Fibroblast of villous mesenchyme (primary cell): ENCODE measurements around the gene GSS. TPM values are rescaled to one million over a fixed set of nuclear protein-coding genes. Genes with fewer than 3 reads are reported as not detected.

Source experiments
- DNase-seq: peaks from one replicate; pipeline ENCODE4 v3.0.0-alpha.2; 2010; ENCODE audit warnings: low read depth
- H3K4me3 ChIP-seq: 2 replicates; pipeline ENCODE4 v1.5.1; 2011; ENCODE audit warnings: low read depth, mild to moderate bottlenecking, low read length
- total RNA-seq: library from RNA; depleted of rRNA; stranded (reverse); fragments of >200 nt; gene quantifications from 2 replicates; pipeline ENCODE4 v1.2.3, GENCODE V29; 2012
- TF ChIP-seq, protein P1 (sequence below): IDR thresholded peaks from 2 replicates; pipeline ENCODE4 v1.5.1; 2012; ENCODE audit warnings: low read depth, mild to moderate bottlenecking, low read length; ENCODE audit not compliant: insufficient read depth

The GSS gene
- total RNA-seq, 1 donor, result 71.2 TPM

- TF ChIP-seq, protein P1, sequence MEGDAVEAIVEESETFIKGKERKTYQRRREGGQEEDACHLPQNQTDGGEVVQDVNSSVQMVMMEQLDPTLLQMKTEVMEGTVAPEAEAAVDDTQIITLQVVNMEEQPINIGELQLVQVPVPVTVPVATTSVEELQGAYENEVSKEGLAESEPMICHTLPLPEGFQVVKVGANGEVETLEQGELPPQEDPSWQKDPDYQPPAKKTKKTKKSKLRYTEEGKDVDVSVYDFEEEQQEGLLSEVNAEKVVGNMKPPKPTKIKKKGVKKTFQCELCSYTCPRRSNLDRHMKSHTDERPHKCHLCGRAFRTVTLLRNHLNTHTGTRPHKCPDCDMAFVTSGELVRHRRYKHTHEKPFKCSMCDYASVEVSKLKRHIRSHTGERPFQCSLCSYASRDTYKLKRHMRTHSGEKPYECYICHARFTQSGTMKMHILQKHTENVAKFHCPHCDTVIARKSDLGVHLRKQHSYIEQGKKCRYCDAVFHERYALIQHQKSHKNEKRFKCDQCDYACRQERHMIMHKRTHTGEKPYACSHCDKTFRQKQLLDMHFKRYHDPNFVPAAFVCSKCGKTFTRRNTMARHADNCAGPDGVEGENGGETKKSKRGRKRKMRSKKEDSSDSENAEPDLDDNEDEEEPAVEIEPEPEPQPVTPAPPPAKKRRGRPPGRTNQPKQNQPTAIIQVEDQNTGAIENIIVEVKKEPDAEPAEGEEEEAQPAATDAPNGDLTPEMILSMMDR, result no peak
Observed at GRCh38 chr20:34977365-34978091, 21.9 kb upstream of the GSS start.

DNA sequence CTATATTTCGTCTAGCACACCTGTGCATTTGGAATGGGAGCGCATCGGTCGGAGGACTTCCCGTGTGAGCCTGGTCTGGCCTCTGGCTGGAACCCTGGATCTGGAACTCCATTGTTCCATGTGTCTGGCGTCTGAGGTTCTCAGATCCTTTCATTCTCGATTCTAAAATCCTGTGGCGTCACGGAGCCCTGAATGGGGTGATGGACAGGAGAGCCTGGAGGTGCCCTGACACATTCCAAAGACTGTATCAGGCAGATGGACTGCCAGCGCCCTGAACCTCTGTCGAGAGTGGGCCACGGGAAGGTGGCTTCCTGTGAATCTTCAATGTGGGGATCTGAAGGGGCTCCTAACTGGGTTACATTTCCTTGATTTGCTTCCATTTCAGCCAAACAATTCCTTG lies 20.7 kb upstream of the GSS start:
- no peak for DNase-seq
- TF ChIP-seq, protein P1, result no peak
- no peak overlapping the region for H3K4me3 ChIP-seq

More at GRCh38 chr20:34977365-34978091, 21.9 kb upstream of the GSS start:
- DNase-seq, result no peak
- no peak overlapping the region for H3K4me3 ChIP-seq

DNA sequence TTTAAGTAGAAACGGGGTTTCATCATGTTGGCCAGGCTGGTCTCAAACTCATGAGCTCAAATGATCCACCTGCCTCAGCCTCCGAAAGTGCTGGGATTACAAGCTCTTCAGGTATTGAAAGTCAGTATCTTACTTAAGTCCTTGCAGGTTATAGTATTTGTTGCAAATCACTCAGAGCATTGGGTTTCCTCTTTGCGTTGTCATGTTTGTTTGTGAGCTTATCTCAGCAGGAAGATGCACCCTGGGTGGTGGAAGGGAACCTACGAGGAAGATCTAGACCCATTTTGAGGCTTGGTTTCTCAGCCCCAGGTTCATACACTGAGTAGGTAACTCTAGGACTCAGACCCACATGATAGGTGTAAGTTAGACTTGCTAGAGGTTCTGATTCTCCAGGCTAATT lies 18.6 kb upstream of the GSS start:
- TF ChIP-seq, protein P1, result no peak
- no peak overlapping the region for H3K4me3 ChIP-seq
- no peak for DNase-seq

GRCh38 chr20:34971561-34972235 lies 16.1 kb upstream of the GSS start:
- TF ChIP-seq, protein P1, result no peak
- no peak for DNase-seq
- H3K4me3 ChIP-seq, result no peak overlapping the region

- DNase-seq, result no peak
- TF ChIP-seq, protein P1, result no peak
- no peak overlapping the region for H3K4me3 ChIP-seq
Observed at GRCh38 chr20:34970846-34971560, 15.4 kb upstream of the GSS start.

DNA sequence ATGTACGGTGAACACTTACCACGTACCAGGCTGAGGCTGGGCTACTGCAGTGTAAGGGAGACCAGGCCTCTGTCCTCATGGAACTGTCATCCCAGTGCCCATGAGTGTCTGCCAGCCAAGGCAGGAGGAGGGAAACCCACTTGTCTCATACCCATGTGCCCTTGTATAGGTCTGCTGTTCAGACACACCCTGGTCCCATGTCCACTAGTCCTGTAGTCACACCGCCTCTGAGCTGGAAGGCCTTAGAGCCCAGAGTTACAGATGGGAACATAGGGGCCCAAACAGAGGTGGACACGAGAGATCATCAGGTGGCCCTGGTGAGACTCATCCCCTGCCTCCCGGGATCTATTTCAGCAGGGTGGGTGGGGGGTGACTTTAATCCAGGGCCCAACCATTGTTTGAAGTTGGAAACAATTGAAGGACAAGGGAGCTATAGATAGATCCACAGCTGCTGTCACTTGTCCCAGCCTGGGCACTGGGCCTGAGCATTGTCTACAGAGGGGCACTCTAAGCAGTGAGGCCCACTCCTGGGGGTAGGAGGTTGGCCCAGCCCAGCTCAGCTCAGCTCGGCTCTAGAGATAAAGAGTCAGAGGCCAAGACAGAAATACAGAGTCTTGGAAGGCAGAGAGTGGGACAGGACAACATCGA lies 14.7 kb upstream of the GSS start:
- DNase-seq, result no peak
- no peak overlapping the region for H3K4me3 ChIP-seq
- TF ChIP-seq, protein P1, result no peak
